H1 (cell line): Measurements from ENCODE around the gene VSTM2B. TPM values are rescaled to one million over a fixed set of nuclear protein-coding genes. Genes with fewer than 3 reads are reported as not detected.

Experiments used
- CTCF ChIA-PET: fragments of 300-600 bp; sonication (Branson Sonifier 250); formaldehyde crosslinking; loops from one replicate; lab custom pipeline; 2021; ENCODE audit not compliant: partially characterized antibody; lab: Charles Lee
- POLR2A ChIA-PET: fragments of 300-600 bp; sonication (Branson Sonifier 250); formaldehyde crosslinking; loops from one replicate; lab custom pipeline; 2021; ENCODE audit warnings: inconsistent platforms; ENCODE audit not compliant: partially characterized antibody; lab: Charles Lee
- DNase-seq, 2 experiments: peaks; one replicate each; pipeline versions ENCODE4 v3.0.0 to v3.0.0-alpha.2; 2010 to 2022; ENCODE audit warnings: low spot score in 2 of 2, low read depth in 1 of 2, mixed read lengths in 1 of 2
- FAIRE-seq: peaks from 2 replicates; lab custom pipeline; 2011; peaks lifted over from hg19 to GRCh38; lab: Jason Lieb, UNC
- H2AFZ ChIP-seq: 2 replicates; pipeline ENCODE4 v1.8.1; 2012; ENCODE audit warnings: low read length, inconsistent platforms
- H2AK5ac ChIP-seq: 2 replicates; pipeline ENCODE4 v1.6.1; 2013; ENCODE audit warnings: low read depth, low read length
- H2BK120ac ChIP-seq: replicated peaks from 2 replicates; pipeline ENCODE3; 2013; ENCODE audit warnings: low read depth, low read length, inconsistent platforms
- H2BK12ac ChIP-seq: 2 replicates; pipeline ENCODE4 v1.6.1; 2013; ENCODE audit warnings: low read depth, low read length
- H2BK15ac ChIP-seq: 2 replicates; pipeline ENCODE4 v1.6.1; 2013; ENCODE audit warnings: low read length
- H2BK20ac ChIP-seq: 2 replicates; pipeline ENCODE4 v1.6.1; 2013; ENCODE audit warnings: low read length
- H2BK5ac ChIP-seq: 2 replicates; pipeline ENCODE4 v1.6.1; 2013; ENCODE audit warnings: low read depth, low read length
- H3K14ac ChIP-seq: 2 replicates; pipeline ENCODE4 v1.6.1; 2013; ENCODE audit warnings: inconsistent platforms; ENCODE audit not compliant: insufficient read length
- H3K18ac ChIP-seq: 2 replicates; pipeline ENCODE4 v1.6.1; 2013; ENCODE audit warnings: low read length; ENCODE audit errors: extremely low read depth
- H3K23ac ChIP-seq: 2 replicates; pipeline ENCODE4 v1.6.1; 2013; ENCODE audit warnings: inconsistent platforms; ENCODE audit not compliant: insufficient read length
- H3K23me2 ChIP-seq: 2 replicates; pipeline ENCODE4 v1.6.1; 2013; ENCODE audit warnings: low read depth, low read length
- H3K27ac ChIP-seq: 2 replicates; pipeline ENCODE4 v1.6.1; 2011; ENCODE audit warnings: low read depth, low read length, inconsistent platforms
- H3K27me3 ChIP-seq, 4 experiments: replicated peaks in 1 of 4; 1 replicate in 1 of 4; 2 replicates in 3 of 4; pipeline versions ENCODE4 v1.6.1 to v1.8.1; 2011 to 2013; ENCODE audit warnings: low read length in 3 of 4, mild to moderate bottlenecking in 3 of 4, inconsistent platforms in 2 of 4, mixed read lengths in 2 of 4, moderate library complexity in 1 of 4; ENCODE audit not compliant: control insufficient read depth in 3 of 4, insufficient read depth in 3 of 4; ENCODE audit errors: extremely low read depth in 1 of 4
- H3K36me3 ChIP-seq, 4 experiments: 2 replicates each; pipeline versions ENCODE4 v1.6.1 to v1.8.1; 2011 to 2013; ENCODE audit warnings: mild to moderate bottlenecking in 4 of 4, low read length in 3 of 4, moderate library complexity in 2 of 4, control low read depth in 1 of 4, inconsistent platforms in 1 of 4; ENCODE audit not compliant: insufficient read depth in 4 of 4, control insufficient read depth in 2 of 4
- H3K4ac ChIP-seq: replicated peaks from 2 replicates; pipeline ENCODE3; 2013; ENCODE audit warnings: low read length, low read depth, mixed read lengths, inconsistent platforms; ENCODE audit not compliant: insufficient read length
- H3K4me1 ChIP-seq, 4 experiments: replicated peaks in 1 of 4; 1 replicate in 1 of 4; 2 replicates in 3 of 4; pipeline versions ENCODE4 v1.6.1 to v1.8.1; 2011 to 2013; ENCODE audit warnings: low read length in 3 of 4, inconsistent platforms in 2 of 4, mixed read lengths in 1 of 4; ENCODE audit not compliant: insufficient read depth in 4 of 4, control insufficient read depth in 3 of 4
- H3K4me2 ChIP-seq, 2 experiments: 2 replicates each; pipeline versions ENCODE4 v1.6.1 to v1.8.1; 2011 to 2013; ENCODE audit warnings: low read depth in 2 of 2, low read length in 2 of 2, control low read depth in 1 of 2, inconsistent platforms in 1 of 2, mild to moderate bottlenecking in 1 of 2; ENCODE audit not compliant: insufficient read depth in 1 of 2
- H3K4me3 ChIP-seq, 4 experiments: fragments of 200-600, 300-600 bp in 1 of 4; sonication (generic), shearing (Covaris generic), sonication (Bioruptor Twin) in 1 of 4; 2 replicates each; pipeline versions ENCODE4 v1.5.1 to v1.8.1; 2011 to 2016; ENCODE audit warnings: low read length in 4 of 4, low read depth in 3 of 4, control low read depth in 2 of 4, inconsistent platforms in 2 of 4, mild to moderate bottlenecking in 2 of 4, mixed read lengths in 1 of 4, moderate library complexity in 1 of 4; ENCODE audit not compliant: insufficient read depth in 2 of 4; ENCODE audit errors: extremely low read depth in 1 of 4
- H3K56ac ChIP-seq: replicated peaks from 2 replicates; pipeline ENCODE3; 2013; ENCODE audit warnings: low read depth, mild to moderate bottlenecking, mixed read lengths, low read length, inconsistent platforms; ENCODE audit not compliant: insufficient read length
- H3K79me1 ChIP-seq: 2 replicates; pipeline ENCODE4 v1.6.1; 2013; ENCODE audit warnings: low read depth, low read length, control low read depth
- H3K79me2 ChIP-seq, 2 experiments: 2 replicates each; pipeline versions ENCODE4 v1.6.1 to v1.8.1; 2012 to 2013; ENCODE audit warnings: low read length in 2 of 2, mild to moderate bottlenecking in 2 of 2, inconsistent platforms in 1 of 2; ENCODE audit not compliant: insufficient read depth in 2 of 2, control insufficient read depth in 1 of 2
- H3K9ac ChIP-seq, 4 experiments: replicated peaks in 1 of 4; 1 replicate in 1 of 4; 2 replicates in 3 of 4; pipeline versions ENCODE4 v1.6.1 to v1.8.1; 2011 to 2013; ENCODE audit warnings: low read depth in 3 of 4, low read length in 3 of 4, control low read depth in 2 of 4, mild to moderate bottlenecking in 2 of 4, moderate library complexity in 2 of 4, inconsistent platforms in 1 of 4; ENCODE audit errors: extremely low read depth in 1 of 4
- H3K9me3 ChIP-seq, 2 experiments: 2 replicates each; pipeline versions ENCODE4 v1.6.1 to v1.8.1; 2012 to 2013; ENCODE audit warnings: mild to moderate bottlenecking in 2 of 2, moderate library complexity in 2 of 2, control low read depth in 1 of 2, inconsistent platforms in 1 of 2, low read depth in 1 of 2, low read length in 1 of 2, mixed read lengths in 1 of 2; ENCODE audit not compliant: insufficient read depth in 2 of 2
- H4K20me1 ChIP-seq, 2 experiments: replicated peaks in 1 of 2; 2 replicates each; pipeline versions ENCODE3 to v1.8.1; 2011 to 2013; ENCODE audit warnings: inconsistent platforms in 2 of 2, low read length in 2 of 2, mild to moderate bottlenecking in 1 of 2; ENCODE audit not compliant: insufficient read depth in 2 of 2, control insufficient read depth in 1 of 2
- H4K5ac ChIP-seq: 2 replicates; pipeline ENCODE4 v1.6.1; 2013; ENCODE audit warnings: low read length, low read depth, mixed read lengths, inconsistent platforms; ENCODE audit not compliant: insufficient read length
- H4K8ac ChIP-seq: 2 replicates; pipeline ENCODE4 v1.8.0; 2013; ENCODE audit warnings: mild to moderate bottlenecking, moderate library complexity, low read length, inconsistent platforms; ENCODE audit not compliant: insufficient read depth; ENCODE audit errors: extremely low read depth
- H4K91ac ChIP-seq: replicated peaks from 2 replicates; pipeline ENCODE3; 2013; ENCODE audit warnings: low read length, mixed read lengths, inconsistent platforms; ENCODE audit not compliant: insufficient read length
- BACH1 ChIP-seq: IDR thresholded peaks from 2 replicates; pipeline ENCODE4 v1.6.1; 2012; ENCODE audit warnings: low read length, improper control_type of control experiment
- CTBP2 ChIP-seq: IDR thresholded peaks from 2 replicates; pipeline ENCODE4 v1.7.0; 2011; ENCODE audit warnings: borderline replicate concordance, mild to moderate bottlenecking, moderate library complexity, mixed read lengths, low read length; ENCODE audit not compliant: insufficient read depth, insufficient read length
- KDM4A ChIP-seq: IDR thresholded peaks from one replicate; pipeline ENCODE4 v1.7.1; 2012; ENCODE audit warnings: low read depth, mild to moderate bottlenecking, moderate library complexity, low read length, inconsistent platforms; ENCODE audit not compliant: severe bottlenecking
- POU5F1 ChIP-seq: IDR thresholded peaks from 2 replicates; pipeline ENCODE4 v1.6.1; 2011; ENCODE audit warnings: low read depth, mild to moderate bottlenecking, low read length, moderate library complexity
- RFX5 ChIP-seq: IDR thresholded peaks from 2 replicates; pipeline ENCODE4 v1.6.1; 2011; ENCODE audit warnings: low read depth, low read length, improper control_type of control experiment, borderline replicate concordance
- TEAD4 ChIP-seq: IDR thresholded peaks from 2 replicates; pipeline ENCODE4 v1.6.1; 2012; ENCODE audit warnings: low read depth, low read length, inconsistent platforms, mixed read lengths
- WGBS, 2 experiments: shearing (Covaris generic) in 1 of 2; methylation state at CpG; one replicate each; pipeline versions ENCODE4 v1.1.6 to v1.1.7; 2013 to 2015; ENCODE audit warnings: low lambda C conversion rate in 2 of 2, mixed read lengths in 2 of 2, inconsistent platforms in 1 of 2, low coverage in 1 of 2, missing lambda C conversion rate in 1 of 2; ENCODE audit not compliant: insufficient replicate concordance in 2 of 2, insufficient coverage in 1 of 2, insufficient read length in 1 of 2; ENCODE audit errors: extremely low coverage in 1 of 2, missing lambda C conversion rate in 1 of 2; 5-methylcytosine and 5-hydroxymethylcytosine counted together
- polyA plus RNA-seq, 7 experiments: library from polyadenylated mRNA; depleted of rRNA in 3 of 7; stranded (reverse) in 5 of 7; unstranded in 2 of 7; fragments of >200 nt in 5 of 7; fragments of 200-250 nt in 2 of 7; gene quantifications; 1 replicate in 5 of 7; 2 replicates in 1 of 7; 4 replicates in 1 of 7; pipeline versions ENCODE4 v1.2.1 to v1.2.3, GENCODE V29; 2011 to 2013; ENCODE audit warnings: missing spikeins in 2 of 7, mixed read lengths in 2 of 7
- total RNA-seq: library from RNA; stranded (reverse); fragmentation: NEBNext Ultra II Directional; extraction: Animal tissue kit (Norgen Biotek cat#: 25700); gene quantifications from 2 replicates; pipeline ENCODE4 v1.2.1, GENCODE V29; 2021
- TF ChIP-seq, protein P1 (sequence below): IDR thresholded peaks from 2 replicates; pipeline ENCODE4 v1.6.1; 2012; ENCODE audit warnings: inconsistent platforms
- TF ChIP-seq, protein P2 (sequence below), 3 experiments: IDR thresholded peaks; 1 replicate in 2 of 3; 2 replicates in 1 of 3; pipeline versions ENCODE4 v1.5.1 to v1.6.1; 2011; ENCODE audit warnings: low read length in 3 of 3, mild to moderate bottlenecking in 3 of 3, inconsistent platforms in 2 of 3, low read depth in 1 of 3, moderate library complexity in 1 of 3; ENCODE audit not compliant: insufficient read depth in 1 of 3; ENCODE audit errors: control extremely low read depth in 1 of 3

VSTM2B gene
- total and polyA plus RNA-seq, 2 of the 8 experiments (the other 6 are each of a cell fraction or from before 2014, with no cell fraction given), result 0.82 to 1.5 TPM

DNA sequence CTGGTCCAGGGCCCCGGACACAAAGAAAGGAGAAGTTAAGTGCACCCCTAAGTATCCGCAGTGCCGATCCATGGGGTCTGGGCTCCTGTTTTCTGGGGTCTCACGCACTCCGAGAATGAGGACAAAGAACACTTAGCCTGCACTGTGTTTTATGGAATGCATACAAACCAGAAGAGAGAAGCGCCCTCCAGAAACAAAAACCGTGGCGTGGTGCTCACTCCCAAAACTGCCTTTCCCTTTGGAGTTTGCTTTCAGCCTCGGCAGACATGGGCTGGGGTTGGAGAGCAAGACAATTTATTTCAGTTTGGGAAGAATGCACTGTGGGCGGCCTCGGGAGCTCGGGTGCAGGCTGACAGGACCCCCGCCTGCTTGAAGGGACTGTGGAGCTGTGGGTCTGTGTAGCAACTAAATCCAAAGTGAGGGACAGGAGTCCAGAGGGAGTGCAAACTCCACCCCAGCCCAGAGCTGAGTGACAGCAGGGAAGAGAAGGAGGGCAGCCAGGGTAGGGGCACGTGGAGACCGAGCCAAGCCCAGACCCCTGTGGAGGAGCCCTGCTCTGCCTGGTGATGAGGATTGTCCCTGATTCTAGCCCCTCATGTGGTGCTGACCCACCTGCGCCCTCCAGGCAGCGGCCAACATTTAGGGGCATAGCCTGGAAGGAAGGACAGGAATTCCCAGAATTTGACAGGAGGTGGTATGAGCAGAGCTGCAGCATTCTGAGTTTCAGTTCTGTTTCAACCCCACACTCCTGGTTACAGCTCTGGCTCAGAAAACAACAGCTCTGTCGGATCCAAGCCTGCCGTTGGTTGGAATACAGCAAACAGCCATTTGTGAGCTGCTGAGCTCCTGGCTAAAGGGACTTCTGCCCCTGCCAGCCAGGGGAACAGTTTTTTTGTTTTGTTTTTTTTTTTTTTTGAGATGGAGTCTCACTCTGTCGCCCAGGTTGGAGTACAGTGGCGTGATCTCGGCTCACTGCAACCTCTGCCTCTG is 42.5 kb downstream of the VSTM2B start:
- H4K20me1 ChIP-seq, result peaks cover 0 to 4% of the 10 kb centered on the region in 2 experiments
- no peaks in the 10 kb centered on the region for H3K36me3 ChIP-seq
- 88% methylated on average over 20 of the region's 22 CpGs; no CpG with 5 or more reads in 1 of the 2 experiments for WGBS, 2 experiments
- H2BK15ac ChIP-seq, result no peak overlapping the region
- no peaks in the 10 kb centered on the region for H3K79me1 ChIP-seq
- no peak overlapping the region for H3K4ac ChIP-seq
- no peak overlapping the region for H3K56ac ChIP-seq
- H4K8ac ChIP-seq, result no peak overlapping the region
- no peak overlapping the region for H3K23ac ChIP-seq
- H3K4me1 ChIP-seq, result peaks cover 0 to 10% (median 0%) of the 10 kb centered on the region in 4 experiments; a peak in 3 of 7 replicates
- 0 out of 2 replicates have a peak overlapping the region, but pooled peaks have one; percentile 17 for H2BK12ac ChIP-seq
- no peak overlapping the region for H2BK20ac ChIP-seq
- no peak overlapping the region for H3K4me2 ChIP-seq
- no peaks in the 10 kb centered on the region for H3K9me3 ChIP-seq
- H3K18ac ChIP-seq, result no peak overlapping the region
- no peak overlapping the region for H3K9ac ChIP-seq
- no peak overlapping the region for H2AFZ ChIP-seq
- no peak overlapping the region for H3K14ac ChIP-seq
- H3K23me2 ChIP-seq, result no peaks in the 10 kb centered on the region
- H4K91ac ChIP-seq, result no peak overlapping the region
- DNase-seq (no peak), FAIRE-seq (no peak)
- ChIA-PET POLR2A (no interaction called here), CTCF (interaction anchor here (1.0 kb wide), 2 partner anchors 9 to 29 kb away, joined by 3 read pairs; no protein-coding TSS in a partner anchor)
- H4K5ac ChIP-seq, result no peak overlapping the region
- no peak overlapping the region for H2BK120ac ChIP-seq
- H3K79me2 ChIP-seq, result no peaks in the 10 kb centered on the region
- no peak overlapping the region for H3K4me3 ChIP-seq
- no peaks in the 10 kb centered on the region; a peak in 1 of 7 replicates for H3K27me3 ChIP-seq
- H2AK5ac ChIP-seq, result no peak overlapping the region
- H2BK5ac ChIP-seq, result no peak overlapping the region
- no peak overlapping the region for H3K27ac ChIP-seq
- TF ChIP-seq RFX5 (no peak), KDM4A (no peak), CTBP2 (no peak), BACH1 (no peak), POU5F1 (no peak), TEAD4 (no peak)
- TF ChIP-seq, protein P1, sequence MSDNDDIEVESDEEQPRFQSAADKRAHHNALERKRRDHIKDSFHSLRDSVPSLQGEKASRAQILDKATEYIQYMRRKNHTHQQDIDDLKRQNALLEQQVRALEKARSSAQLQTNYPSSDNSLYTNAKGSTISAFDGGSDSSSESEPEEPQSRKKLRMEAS, result no peak
- TF ChIP-seq, protein P2, sequence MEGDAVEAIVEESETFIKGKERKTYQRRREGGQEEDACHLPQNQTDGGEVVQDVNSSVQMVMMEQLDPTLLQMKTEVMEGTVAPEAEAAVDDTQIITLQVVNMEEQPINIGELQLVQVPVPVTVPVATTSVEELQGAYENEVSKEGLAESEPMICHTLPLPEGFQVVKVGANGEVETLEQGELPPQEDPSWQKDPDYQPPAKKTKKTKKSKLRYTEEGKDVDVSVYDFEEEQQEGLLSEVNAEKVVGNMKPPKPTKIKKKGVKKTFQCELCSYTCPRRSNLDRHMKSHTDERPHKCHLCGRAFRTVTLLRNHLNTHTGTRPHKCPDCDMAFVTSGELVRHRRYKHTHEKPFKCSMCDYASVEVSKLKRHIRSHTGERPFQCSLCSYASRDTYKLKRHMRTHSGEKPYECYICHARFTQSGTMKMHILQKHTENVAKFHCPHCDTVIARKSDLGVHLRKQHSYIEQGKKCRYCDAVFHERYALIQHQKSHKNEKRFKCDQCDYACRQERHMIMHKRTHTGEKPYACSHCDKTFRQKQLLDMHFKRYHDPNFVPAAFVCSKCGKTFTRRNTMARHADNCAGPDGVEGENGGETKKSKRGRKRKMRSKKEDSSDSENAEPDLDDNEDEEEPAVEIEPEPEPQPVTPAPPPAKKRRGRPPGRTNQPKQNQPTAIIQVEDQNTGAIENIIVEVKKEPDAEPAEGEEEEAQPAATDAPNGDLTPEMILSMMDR (IDR thresholded peaks at IDR 0.05; ENCODE audit: control extremely low read depth in 1 of 3, insufficient read depth in 1 of 3, low read depth in 1 of 3, low read length in 3 of 3), result no peak
